ENCODE measurements around the gene NUCB1.

DNA sequence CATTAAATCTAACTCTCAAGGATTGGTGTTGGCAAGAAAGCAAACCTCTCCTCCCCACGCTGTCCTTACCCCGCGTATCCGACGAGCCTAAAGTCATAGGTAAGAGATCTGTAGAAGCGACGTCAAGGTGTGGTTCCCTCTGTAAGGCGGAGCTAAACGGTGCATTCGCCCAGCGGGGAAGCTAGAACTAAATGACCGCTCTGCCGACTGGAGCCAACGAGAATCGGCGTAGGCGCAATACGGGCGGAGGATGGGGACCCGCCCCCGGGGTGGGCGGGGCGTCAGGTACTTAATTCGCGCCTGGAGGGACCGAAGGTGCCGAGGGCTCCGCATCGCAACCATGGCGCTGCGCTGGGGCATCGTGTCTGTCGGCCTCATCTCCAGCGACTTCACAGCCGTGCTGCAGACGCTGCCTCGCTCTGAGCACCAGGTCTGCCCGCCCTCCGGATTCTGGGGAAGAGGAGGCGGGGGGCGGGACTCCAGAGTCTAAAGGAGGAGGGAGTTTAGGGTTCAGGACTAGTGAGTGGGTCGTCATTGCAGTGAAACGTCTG, 33.3 kb downstream of the NUCB1 start, which contains the start of gene DHDH:
- TF ChIP-seq, protein P1, sequence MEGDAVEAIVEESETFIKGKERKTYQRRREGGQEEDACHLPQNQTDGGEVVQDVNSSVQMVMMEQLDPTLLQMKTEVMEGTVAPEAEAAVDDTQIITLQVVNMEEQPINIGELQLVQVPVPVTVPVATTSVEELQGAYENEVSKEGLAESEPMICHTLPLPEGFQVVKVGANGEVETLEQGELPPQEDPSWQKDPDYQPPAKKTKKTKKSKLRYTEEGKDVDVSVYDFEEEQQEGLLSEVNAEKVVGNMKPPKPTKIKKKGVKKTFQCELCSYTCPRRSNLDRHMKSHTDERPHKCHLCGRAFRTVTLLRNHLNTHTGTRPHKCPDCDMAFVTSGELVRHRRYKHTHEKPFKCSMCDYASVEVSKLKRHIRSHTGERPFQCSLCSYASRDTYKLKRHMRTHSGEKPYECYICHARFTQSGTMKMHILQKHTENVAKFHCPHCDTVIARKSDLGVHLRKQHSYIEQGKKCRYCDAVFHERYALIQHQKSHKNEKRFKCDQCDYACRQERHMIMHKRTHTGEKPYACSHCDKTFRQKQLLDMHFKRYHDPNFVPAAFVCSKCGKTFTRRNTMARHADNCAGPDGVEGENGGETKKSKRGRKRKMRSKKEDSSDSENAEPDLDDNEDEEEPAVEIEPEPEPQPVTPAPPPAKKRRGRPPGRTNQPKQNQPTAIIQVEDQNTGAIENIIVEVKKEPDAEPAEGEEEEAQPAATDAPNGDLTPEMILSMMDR (IDR thresholded peaks at IDR 0.05 in 4 of 5, conservative IDR thresholded peaks at IDR 0.05 in 1 of 5): no peak
- no peak for TF ChIP-seq POLR2A (IDR thresholded peaks at IDR 0.05)
